GM19397 (cell line): ENCODE data around the gene GRM8.

Source experiments
- ATAC-seq: cut with Tn5 transposase; IDR thresholded peaks from one replicate; pipeline ENCODE4 v1.9.1; 2021; ENCODE audit warnings: mild to moderate bottlenecking, moderate library complexity; ENCODE audit not compliant: unreplicated experiment

The GRM8 gene

DNA sequence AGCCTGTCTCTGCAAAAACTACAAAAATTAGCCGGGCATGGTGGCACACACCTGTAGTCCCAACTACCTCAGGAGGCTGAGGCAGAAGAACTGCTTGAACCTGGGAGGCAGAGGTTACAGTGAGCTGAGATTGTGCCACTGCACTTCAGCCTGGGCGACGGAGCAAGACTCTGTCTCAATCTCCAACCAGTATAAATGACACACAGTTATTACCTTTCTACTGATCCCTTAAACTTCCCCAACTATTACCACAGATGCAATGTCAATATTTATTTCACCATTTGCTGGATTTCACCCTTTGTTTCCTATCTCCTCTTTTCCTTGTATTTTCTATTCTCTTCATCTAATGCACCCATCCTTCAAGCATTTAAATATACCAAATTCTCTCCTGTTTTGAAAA lies 431.8 kb downstream of the GRM8 start:
- ATAC-seq, result no peak

DNA sequence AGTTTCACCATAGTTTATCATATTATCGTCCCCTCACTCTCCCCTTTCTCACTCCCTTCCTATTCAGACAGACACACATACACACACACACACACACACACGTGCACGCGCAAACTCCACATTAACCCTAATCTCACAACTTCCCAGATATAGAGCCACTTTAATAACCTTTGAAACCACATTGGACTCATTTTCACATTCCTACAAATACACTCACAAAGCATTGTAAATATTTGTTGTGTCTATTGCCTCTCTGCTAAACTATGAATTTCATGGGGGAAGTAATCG lies 433.6 kb downstream of the GRM8 start:
- ATAC-seq, result no peak

- no peak for ATAC-seq
Observed at GRCh38 chr7:126818393-126819196, 434.1 kb downstream of the GRM8 start.

GRCh38 chr7:126809188-126809587 lies 443.6 kb downstream of the GRM8 start:
- no peak for ATAC-seq

DNA sequence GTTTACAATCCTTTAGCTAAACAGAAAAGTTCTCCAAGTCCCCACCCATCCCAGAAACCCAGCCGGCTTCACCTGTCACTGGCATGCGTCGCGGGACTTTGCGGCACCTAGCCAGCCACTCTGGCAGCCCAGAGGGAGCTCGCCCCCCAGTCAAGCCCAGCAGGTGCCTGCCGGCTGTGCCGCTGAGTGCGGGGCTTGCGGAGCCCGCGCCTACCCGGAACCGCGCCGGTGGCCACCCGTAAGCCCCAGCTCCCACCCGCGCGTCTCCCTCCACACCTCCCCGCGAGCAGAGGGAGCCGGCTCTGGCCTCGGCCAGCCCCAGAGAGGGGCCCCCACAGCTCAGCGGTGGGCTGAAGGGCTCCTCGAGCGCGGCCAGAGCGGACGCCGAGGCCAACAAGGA lies 446.1 kb downstream of the GRM8 start:
- ATAC-seq, result no peak

DNA sequence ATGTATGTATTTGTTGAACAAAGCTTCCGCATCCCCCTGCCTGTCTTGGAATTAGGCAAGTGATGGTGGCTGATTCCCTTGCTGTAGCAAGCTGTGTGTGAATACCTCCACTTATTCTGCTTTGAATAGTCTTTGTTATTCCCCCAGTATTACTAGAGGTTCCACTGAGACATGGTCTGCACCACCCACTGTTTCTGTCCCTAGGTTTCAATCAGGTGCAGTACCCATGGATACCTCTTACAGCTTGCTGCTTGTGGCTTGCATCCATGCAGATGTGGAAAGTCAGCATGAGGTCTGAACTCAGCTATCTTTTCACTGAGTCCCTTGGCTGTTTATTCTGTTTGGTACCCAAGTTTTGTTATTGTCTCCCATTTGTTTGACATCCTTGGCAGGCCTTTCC lies 447.4 kb downstream of the GRM8 start:
- no peak for ATAC-seq

GRCh38 chr7:126804604-126805003 lies 448.1 kb downstream of the GRM8 start:
- ATAC-seq, result peak; percentile 62

GRCh38 chr7:126803990-126804389 lies 448.8 kb downstream of the GRM8 start:
- no peak for ATAC-seq

GRCh38 chr7:126803060-126803665 lies 449.6 kb downstream of the GRM8 start:
- ATAC-seq, result peak; percentile 88

- no peak for ATAC-seq
Observed at GRCh38 chr7:126801733-126802132, 451.0 kb downstream of the GRM8 start.

- no peak for ATAC-seq
Observed at GRCh38 chr7:126799541-126799940, 453.2 kb downstream of the GRM8 start.

DNA sequence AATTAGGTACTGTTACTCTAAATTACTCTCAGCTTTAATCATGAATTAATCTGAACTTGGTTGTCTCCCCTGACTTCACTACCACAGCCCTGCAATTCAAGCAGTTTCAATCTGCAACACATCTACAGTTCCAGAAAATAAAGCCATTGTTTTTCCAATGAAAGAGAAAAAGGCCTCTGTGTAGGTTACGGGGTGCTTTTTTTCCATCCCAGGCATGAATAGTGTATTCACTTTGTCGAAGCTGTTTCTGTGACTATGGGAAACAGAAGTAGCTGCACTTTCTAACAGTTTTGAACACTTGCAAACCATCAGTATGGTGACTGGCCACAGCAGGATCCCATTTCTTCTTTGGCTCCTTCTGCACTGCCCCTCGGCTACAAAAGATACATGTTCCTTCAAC lies 460.2 kb downstream of the GRM8 start:
- no peak for ATAC-seq

- no peak for ATAC-seq
Observed at GRCh38 chr7:126791306-126791705, 461.4 kb downstream of the GRM8 start.

DNA sequence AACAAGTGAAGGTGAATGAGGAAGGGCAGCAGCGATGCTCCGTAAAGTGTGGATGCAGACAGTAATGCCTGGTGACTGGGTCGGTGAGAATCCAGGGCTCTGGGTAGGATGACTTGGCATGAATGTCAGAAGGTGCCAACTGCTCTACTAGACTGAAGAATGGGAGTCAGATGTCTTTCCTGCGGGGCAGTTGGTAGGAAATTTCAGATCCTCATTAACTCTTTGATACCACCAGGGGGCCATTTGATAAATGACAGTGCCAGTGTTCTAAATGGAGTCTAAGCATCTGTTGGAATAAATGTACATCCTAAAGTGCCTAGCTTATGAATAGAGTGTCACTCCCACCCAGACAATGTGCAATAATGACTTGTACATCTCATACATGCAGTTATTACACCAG lies 462.0 kb downstream of the GRM8 start:
- ATAC-seq, result no peak

GRCh38 chr7:126783613-126784012 lies 469.1 kb downstream of the GRM8 start:
- ATAC-seq, result no peak

DNA sequence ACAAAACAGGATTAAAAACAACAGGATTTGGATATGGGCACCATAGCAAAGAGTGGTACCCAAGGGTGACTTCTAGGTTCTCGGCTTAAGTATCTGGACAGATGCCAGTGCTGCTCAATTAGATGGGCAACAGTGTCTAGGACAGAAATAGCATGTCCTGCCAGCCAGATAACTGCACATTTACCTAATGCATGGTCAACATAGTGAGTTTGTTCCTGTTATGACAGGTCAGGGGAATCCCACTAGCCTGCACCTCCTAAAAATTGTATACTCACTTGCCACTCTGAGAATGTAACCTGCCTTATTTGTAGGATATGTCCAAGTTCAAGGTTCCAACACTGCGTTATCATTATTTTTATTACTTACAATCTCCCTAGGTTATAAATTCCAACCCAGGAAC lies 471.7 kb downstream of the GRM8 start:
- ATAC-seq, result peak; percentile 78

- no peak for ATAC-seq
Observed at GRCh38 chr7:126778101-126778500, 474.6 kb downstream of the GRM8 start.

GRCh38 chr7:126776498-126776897 lies 476.2 kb downstream of the GRM8 start:
- ATAC-seq, result no peak

- ATAC-seq, result no peak
Observed at GRCh38 chr7:126774077-126774476, 478.7 kb downstream of the GRM8 start.

GRCh38 chr7:126768836-126769235 lies 483.9 kb downstream of the GRM8 start:
- ATAC-seq, result no peak

- ATAC-seq, result no peak
Observed at GRCh38 chr7:126760914-126761577, 491.7 kb downstream of the GRM8 start.

- ATAC-seq, result no peak
Observed at GRCh38 chr7:126755381-126755780, 497.4 kb downstream of the GRM8 start.
